Fibroblast of skin of right biceps (primary cell): ENCODE measurements around the gene NUP62.
"Not testable (repeated sequence)": the region's sequence is repeated elsewhere in the genome, so short reads cannot be mapped to it uniquely, and the experiment has no call there.

Experiments used
- DNase-seq: peaks from one replicate; pipeline ENCODE4 v3.0.0-alpha.2; 2013

Gene NUP62

DNA sequence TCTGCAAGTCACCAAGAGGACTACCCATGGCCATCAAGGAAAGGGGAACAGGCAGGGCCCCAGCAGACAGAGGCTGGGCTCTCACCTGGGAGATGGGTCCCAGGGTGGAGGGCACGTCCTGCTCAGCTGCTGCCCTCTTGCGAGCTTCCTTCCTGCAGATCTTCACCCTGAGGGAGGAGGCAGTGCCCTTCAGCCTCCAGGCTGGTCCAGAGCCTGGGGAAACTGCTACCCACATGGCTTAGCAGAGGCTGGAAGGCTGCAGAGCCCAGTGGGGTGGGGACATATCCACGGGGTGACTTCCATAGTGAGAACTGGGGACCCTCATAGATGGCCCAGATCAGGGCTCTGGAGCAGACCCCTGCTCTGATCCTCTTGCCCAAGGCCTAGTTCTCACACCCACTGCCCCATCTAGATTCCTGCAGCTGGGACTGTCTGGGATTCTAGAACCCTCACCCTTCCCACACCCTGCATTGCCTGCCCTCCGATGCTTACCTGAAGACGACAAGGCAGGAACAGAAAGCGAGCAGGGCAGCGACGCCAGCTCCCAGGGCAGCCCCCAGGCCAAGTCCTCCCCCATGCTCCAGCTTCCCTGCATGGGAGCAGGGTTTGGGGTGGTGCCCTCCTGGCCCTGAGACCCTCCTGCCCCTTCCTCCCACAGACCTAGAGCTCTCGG, 22.6 kb upstream of the NUP62 start:
- no peak for DNase-seq

DNA sequence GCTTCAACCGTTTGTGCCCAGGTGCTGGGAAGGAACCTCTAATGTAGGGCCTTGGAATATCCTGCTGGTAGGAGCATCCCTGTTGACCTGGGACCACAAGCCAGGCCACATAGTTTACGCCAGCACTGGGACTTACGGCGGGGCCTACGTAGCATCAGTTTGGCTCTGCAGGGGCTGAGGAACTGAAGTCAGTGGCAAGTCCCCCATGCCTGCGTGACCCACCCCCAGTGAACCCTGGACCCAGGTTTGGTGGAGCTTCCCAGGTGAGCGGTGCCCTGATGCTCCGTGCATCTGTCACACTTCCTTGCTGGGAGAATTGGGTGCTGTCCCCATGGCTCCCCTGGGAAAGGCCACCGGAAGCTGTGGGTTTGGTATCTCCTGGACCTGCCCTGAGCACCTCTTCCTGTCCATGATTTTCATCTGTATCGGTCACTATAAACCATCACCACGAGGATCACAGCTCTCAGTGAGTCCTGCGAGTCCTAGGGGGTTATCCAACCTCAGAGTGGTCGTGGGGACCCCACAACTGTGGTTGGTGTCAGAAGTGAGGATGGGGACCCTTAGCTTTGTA, 21.7 kb upstream of the NUP62 start:
- no peak for DNase-seq

DNA sequence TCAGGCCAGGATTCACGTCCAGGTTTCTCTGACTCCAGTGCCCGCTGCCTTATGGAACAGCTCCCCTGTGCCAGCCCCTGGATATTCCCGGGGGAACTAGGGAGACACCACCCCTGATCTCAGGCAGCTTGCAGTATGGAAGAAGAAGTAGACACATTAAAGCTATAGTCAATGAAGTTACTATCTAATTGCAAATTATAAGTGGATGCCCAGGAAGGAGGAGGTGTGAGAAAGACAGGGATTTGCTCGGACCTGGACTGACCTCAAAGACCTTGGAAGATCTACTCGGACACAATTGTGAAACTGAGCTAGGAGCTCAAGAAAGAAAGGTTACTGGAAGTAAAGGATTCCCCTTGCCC, 21.3 kb upstream of the NUP62 start:
- no peak for DNase-seq

DNA sequence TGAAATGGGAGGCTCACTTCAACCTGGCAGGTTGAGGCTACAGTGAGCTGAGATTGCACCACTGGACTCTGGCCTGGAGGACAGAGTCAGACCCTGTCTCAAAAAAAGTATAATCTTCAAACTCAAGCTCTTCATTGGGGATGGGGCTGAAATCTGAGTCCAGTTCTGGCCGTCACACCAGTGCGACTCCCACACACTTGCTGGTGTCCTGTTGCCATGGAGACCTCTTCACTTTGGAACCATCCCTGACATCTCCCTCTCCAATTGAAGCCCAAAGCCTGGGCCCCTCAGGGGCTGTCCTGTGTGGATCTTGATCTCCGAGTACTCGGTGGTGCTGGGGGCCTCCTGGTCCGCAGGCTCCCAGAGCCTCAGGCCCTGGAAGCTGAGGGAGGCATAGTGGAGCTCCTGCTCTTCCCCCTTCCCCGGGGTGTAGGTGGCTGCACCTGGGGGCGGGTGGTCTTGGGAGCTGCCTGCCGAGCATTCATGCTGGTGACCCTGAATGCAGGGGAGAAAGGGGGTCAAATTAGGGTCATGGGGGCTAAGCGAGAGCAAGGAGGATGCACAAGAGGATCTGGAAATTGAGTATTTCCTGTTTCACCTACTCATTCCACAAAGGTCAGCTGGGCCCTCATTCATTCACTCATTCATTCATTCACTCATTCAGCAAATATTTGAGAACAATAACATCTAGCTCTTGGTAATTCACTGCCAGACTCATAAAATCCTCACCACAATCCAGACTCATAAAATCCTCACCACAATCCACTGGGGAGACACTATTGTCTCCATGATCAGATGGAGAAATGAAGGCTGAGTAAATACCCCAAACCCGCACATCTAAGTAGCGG, 20.7 kb upstream of the NUP62 start:
- no peak for DNase-seq

DNA sequence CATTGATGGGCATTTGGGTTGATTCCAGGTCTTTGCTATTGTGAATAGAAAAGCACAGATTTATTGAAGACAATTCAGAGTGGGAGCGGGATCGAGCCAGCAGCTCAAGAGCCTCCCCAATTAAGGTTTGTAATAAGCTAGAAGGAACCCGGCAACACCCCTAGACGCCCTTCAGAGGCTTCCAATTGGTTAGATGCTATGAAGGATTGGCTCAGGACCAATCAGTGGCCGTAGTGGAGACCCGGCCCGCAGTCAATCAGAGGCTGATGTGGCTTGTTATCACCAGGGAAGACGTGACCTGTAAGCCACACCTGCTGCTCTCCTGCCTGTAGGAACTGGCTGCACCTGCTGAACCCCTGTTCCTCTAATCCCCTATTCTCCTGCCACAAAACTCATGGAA, 17.1 kb upstream of the NUP62 start:
- DNase-seq, result no peak

DNA sequence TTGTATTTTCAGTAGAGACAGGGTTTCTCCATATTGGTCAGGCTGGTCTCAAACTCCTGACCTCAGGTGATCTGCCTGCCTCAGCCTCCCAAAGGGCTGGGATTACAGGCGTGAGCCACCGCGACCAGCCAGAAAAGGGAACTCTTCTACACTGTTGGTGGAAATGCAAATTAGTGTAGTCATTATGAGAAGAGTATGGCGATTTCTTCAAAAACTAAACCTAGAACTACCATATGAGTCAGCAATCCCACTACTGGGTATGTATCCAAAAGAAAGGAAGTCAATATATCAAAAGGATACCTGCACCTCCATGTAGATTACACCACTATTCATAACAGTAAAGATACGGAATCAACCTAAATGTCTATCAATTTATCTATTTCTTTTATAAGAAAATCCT, 15.3 kb upstream of the NUP62 start:
- DNase-seq, result not testable (repeated sequence)

DNA sequence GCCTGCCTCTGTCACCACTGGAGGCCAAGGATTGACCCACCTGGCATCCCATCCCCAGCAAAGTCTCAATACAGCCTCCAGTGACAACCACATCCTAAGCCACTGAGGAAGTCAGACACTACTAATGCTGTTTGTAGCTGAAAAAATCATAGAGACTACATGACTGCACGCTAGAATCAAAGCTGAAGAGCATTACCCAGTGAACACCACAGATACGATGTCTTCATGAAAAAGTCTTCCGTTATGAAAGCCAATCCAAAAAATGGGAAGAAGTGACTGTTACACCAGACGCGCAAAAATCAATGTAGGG, 11.1 kb upstream of the NUP62 start:
- DNase-seq, result no peak

DNA sequence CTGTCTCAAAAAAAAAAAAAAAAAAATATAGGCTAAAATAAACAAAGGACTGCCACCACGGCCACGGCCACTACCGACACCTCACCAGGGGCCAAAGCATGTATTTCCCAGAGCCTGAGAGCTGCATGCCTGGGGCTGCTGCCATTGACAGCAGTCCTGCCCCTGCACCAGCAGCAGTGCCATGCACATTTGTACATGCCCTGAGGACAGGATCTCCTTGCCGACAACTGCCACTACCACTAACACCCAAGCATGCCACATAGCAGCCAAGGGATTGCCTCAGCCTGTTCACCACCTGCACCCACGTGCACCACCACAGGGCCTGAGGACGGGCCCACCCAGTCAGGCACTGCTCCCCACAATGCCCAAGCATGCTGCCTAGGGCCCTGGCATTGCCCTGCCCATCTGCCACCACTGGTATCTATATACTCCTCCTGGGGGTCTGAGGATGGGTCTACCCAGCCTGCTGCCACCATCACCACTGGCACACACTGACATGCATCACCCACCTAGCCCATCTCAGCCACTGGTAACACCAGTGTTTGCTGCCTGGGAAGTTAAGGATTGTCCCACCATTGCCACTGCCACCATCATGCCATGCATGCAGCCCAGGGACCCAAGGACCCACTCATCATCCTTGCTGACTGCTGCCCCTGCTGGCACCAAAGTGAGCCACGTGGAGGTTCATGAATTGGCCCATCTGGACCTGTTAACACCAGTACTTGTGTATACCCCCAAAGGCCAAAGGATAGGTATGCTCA, 10.6 kb upstream of the NUP62 start:
- no peak for DNase-seq

DNA sequence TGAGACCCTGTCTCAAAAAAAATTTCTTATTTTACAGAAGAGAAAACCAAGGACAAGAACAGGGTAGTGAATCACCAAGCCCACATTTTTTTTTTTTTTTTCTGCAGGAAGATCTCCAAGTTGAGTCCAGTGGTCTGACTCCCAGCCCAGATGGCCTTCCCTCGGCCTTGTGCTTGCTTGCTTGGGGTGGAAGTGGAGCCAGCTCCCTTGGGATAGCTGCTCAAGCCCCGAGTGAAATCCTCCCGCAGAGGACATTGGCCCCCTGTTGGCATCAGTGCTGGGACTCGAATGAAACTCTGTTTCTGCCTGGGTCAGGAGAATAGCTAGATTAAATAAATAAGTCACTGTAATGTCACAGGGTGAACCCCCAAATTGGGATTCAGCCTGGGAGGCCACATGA, 9.4 kb upstream of the NUP62 start:
- DNase-seq, result no peak

DNA sequence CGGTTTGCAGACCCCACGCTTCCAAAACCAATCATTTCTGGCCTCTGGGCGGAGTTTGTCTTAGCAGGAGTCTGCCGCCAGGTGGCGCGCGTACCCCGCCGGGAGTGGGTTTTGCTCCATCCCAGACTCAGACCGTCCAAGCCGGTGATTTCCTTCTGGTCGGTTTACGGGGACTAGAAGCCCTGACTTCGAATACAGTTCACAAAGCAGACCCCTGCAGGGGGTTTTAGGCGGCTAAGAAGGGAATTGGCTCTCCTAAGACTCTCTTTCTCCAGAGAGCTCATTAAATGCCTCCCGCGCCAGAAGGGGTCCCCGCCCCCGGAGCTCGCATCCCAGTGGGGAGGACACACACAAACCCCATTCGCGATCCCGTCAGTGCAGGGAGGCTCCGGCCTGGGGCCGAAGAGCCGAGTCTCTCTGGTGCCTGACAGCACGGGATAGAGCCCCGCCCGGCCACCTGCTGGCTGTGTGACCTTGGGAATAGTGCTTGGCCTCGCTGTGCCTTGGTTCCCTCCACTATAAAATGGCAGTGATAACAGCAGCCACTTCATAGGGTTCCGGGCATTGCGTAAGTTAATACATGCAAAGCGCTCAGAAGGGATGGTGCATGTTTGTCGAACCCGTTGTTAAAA, 8.6 kb upstream of the NUP62 start:
- peak; percentile 64 for DNase-seq

DNA sequence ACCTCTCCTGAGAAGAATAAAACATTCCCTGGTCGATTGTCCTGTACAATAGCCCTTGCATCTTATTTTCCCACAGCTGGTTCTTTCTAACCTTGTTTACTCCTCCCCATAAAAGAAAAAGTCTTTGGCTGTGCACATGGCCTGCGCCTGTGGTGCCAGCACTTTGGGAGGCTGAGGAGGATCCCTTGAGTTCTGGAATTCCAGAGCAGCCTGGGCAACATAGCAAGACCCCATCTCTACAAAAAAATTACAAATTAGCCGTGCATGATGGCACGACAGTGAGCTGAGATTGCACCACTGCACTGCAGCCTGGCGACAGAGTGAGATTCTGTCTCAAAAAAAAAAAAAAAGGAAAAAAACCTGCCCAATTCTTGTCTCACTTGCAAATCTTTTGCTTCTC, 7.2 kb upstream of the NUP62 start:
- no peak for DNase-seq

DNA sequence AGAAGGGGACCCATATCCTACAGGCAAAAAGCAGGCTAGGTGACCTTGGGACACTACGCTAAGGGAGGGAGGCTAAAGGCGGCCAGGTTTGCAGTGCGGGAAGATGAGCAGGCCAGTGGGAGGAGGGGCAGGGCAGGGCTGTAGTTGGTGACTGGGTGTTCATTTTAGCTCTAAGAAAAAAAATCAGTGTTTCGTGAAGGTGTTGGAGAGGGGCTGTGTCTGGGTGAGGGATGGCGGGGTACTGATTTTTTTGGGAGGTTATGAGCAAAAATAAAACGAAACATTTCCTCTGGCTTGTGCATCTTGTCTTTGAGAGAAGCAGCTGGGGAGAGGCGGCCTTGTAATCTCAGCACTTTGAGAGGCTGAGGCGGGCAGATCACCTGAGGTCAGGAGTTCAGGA, 4.3 kb upstream of the NUP62 start:
- DNase-seq, result no peak

DNA sequence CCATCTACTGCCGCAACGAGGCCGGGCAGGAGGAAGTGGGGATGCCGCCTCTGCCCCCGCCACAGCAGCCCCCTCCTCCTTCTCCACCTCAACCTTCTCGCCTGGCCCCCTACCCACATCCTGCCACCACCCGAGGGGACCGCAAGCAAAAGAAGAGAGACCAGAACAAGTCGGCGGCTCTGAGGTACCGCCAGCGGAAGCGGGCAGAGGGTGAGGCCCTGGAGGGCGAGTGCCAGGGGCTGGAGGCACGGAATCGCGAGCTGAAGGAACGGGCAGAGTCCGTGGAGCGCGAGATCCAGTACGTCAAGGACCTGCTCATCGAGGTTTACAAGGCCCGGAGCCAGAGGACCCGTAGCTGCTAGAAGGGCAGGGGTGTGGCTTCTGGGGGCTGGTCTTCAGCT, 3.4 kb upstream of the NUP62 start:
- DNase-seq, result no peak

DNA sequence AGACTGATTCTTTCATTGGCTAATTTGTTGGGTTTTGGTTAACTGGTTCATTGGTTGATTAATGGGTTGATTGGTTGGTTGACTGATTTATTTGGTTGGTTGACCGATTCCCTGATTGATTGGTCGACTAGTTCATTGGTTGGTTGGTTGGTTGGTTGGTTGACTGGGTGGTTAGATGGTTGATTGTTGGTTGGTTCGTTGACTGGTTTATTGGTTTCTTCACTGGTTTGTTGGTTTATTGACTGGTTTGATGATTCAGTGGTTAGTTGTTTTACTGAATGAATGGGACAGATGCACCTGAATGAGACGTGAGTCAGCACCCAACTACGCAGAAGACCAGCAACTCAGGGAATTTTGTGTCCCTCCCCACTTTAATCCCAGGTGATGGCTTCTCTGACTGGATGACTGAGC, 2.7 kb upstream of the NUP62 start:
- no peak for DNase-seq

DNA sequence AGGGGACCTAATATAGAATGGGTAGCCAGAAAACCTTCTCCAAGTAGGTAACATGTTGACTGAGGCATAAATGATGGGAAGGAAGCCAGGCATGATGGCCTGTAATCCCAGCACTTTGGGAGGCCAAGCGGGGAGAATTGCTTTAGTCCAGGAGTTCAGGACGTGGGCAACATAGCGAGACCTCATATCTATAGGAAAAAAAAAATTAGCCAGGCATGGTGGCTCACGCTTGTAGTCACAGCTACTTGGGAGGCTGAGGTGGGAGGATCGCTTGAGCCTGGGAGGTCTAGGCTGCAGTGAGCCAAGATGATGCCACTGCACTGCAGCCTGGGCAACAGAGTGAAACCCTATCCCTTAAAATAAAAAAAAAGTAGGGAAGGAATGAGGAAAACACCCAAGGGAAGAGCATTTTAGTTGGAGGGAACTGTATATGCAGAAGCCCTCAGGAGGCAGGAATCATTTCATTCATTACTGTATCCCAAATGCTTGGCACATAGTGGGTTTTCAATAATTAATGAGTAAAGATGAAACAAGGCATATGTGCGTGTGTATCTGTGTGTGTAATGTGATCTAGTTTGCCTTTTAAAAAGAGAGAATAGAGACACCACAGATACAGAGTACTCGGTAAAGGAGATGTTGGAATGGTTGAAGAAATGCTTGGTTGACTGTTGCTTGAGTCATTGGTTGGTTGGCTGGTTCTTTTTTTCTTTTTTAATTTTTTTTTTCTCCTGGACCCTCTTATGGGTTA, 2.2 kb upstream of the NUP62 start:
- DNase-seq, result no peak

DNA sequence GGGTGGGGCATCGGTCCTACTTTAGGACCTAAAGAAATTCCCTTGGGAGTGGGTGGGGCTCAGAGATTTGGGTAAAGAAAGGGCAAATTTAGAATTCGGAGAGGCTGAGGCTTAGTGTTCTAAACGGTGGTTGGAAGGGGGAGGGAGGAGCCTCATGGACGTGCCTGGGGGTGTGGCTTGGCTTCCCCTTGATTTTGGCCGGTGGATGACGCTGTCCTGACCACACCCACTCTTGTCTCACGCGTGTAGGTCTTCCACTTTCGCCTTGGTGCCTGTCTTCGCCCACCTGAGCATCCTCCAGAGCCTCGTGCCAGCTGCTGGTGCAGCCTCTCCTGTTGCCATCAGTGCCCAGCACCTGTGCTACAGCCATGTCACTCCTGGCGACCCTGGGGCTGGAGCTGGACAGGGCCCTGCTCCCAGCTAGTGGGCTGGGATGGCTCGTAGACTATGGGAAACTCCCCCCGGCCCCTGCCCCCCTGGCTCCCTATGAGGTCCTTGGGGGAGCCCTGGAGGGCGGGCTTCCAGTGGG, 1.2 kb upstream of the NUP62 start:
- DNase-seq, result peak; percentile 24

DNA sequence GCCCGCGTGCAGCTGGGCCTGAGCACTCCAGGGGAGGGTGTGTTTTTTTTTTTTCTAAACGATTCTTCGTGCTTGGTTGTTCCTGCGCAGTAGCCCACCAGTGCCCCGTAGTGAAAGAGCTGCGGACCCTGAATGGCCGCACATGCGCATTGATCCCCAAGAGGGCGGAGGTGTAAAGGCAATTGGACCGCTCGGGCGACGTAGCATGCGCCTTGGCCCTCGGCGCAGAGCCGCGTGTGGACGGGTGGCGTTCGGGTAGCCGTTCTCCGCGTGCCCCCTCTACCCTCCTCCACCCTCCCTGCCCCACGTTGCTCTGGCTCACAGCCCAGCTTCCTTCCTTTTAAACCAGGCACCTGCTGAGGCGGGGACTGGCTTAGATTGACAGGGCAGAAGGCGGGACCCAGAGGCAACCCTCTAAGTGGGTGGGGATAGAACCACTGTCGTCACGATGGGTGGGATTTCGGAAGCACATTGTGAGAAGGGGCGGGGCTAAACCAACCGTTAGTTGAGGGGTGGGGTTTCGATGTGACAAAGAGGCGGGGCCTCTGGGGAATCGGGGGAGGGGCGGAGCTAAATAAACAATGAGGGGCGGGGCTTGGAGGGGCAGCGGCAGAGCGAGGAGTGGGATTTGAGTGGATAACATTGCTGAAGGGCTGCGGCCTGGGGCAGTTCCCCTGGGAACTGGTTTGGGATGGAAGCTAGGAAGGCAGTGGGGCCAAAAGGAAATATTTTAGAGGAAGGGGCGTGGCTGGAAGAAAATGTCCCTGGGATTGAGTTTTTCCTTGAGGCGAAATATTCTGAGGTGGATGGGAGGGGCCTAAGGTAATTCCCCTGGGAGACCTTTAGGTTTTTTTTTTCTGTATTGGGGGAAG, 543 bp upstream of the NUP62 start:
- DNase-seq, result peak; percentile 95

DNA sequence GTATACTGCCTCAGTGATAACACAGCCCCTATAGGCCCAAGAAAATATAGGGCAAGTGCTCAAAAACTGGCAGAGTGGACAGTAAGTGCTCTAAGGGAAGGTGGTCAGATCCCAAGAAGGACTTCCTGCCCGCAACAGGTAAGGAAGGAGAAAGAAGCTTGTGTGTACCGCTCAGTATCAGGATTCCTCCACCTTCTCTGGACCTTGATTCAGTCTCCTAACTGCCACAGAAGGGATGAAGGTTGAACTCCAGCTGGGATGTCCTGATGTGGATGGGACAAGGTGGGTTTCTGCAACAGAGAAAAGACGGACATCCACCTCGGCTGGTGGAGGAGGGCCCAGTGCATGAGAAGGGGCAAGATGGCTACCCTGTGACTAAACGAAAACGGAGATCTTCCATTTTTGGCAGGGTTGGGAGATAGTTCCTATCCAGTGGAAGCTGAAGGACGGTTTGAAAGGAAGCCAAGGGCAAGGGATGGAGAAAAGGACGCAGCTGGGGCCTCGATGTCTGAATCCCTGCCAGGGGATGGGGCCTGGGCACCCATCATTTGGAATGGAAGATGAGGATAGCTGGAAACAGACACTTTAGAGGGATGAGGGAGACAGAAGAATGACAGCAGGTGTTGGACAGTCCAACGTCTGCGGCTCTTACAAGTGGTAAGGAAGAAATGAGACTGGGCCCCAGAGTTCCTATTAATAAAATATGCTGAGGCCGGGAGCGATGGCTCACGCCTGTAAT, 1.6 kb downstream of the NUP62 start:
- DNase-seq, result no peak

DNA sequence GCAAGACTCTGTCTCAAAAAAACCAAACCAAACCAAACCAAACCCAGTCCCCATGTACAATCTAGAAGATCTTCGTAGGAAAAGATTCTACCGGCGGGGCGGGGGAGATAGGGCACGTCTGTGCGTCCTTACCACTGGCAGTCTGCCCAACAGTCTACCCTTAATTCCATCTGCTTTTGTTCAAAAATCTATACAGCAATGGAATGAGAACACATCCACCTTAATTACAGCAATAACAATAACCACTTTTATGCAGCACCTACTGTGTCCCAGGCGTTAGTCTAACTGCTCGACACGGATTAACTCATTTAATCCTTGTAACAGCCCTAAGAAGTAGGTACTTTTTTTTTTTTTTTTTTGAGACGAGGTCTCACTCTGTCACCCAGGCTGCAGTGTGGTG, 2.8 kb downstream of the NUP62 start:
- DNase-seq, result no peak

DNA sequence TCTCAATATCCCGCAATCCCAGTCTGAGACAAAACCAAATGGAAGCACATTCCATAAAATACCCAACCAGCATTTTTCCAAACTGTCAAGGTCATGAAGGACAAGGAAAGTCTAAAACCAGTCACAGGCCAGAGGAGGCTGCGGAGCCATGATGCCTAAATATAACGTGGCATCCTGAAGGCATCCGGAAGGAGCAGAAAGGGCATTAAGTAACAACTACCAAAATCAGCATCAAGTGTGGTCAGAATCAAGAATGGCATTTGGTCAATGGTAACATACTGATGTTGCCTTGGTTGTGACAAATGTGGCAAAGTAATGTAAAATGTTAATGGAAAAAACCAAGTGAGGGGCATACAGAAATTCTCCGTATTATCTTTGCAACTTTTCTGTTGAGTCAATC, 3.8 kb downstream of the NUP62 start:
- no peak for DNase-seq

DNA sequence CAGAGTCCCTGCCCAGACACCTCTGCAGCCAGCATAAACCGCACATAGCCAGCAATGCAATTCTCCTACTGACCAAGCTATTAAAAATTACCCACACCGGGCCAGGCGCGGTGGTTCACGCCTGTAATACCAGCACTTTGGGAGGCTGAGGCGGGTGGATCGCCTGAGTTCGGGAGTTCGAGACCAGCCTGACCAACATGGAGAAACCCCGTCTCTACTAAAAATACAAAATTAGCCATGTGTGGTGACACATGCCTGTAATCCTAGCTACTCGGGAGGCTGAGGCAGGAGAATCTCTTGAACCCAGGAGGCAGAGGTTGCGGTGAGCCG, 4.5 kb downstream of the NUP62 start:
- DNase-seq, result not testable (repeated sequence)
